Gastroesophageal sphincter (tissue), 3 donors: Measurements from ENCODE around the gene PFDN1.

Experiments used
- CTCF ChIP-seq, 4 experiments: fragments of 200-600 bp in 2 of 4; fragments of 450-650 bp in 2 of 4; sonication (generic) in 1 of 4; IDR thresholded peaks; one replicate each; pipeline ENCODE4 v1.5.1; 2017 to 2019; ENCODE audit warnings: antibody characterized with exemption in 4 of 4, mild to moderate bottlenecking in 2 of 4, moderate library complexity in 2 of 4
- EP300 ChIP-seq: sonication (generic); formaldehyde crosslinking; IDR thresholded peaks from one replicate; pipeline ENCODE4 v1.6.1; 2017; ENCODE audit warnings: antibody characterized with exemption, mild to moderate bottlenecking
- POLR2AphosphoS5 ChIP-seq: sonication (generic); formaldehyde crosslinking; IDR thresholded peaks from one replicate; pipeline ENCODE4 v1.6.1; 2017; ENCODE audit warnings: antibody characterized with exemption

GRCh38 chr5:140219068-140219991, 83.6 kb downstream of the PFDN1 start:
- TF ChIP-seq CTCF (IDR thresholded peaks at IDR 0.05) (no peak), POLR2AphosphoS5 (no peak), EP300 (no peak)
